ENCODE measurements around the gene NPAS2. TPM values are rescaled to one million over a fixed set of nuclear protein-coding genes. Genes with fewer than 3 reads are reported as not detected.

Gene NPAS2
- total RNA-seq, 2 donors from 2014 or later, result 33.9 to 38.3 TPM

GRCh38 chr2:100786985-100787384 is 33.0 kb upstream of the NPAS2 start:
- Histone ChIP-seq H3K9ac (ENCODE audit: low read depth in 2 of 2, low read length in 2 of 2) (no peak overlapping the region), H3K27ac (no peak overlapping the region), H3K9me3 (no peaks in the 10 kb centered on the region), H3K36me3 (no peaks in the 10 kb centered on the region), H3K4me1 (peaks cover 16% of the 10 kb centered on the region), H3K4me3 (no peak overlapping the region), H3K27me3 (no peaks in the 10 kb centered on the region)
- TF ChIP-seq, protein P1, sequence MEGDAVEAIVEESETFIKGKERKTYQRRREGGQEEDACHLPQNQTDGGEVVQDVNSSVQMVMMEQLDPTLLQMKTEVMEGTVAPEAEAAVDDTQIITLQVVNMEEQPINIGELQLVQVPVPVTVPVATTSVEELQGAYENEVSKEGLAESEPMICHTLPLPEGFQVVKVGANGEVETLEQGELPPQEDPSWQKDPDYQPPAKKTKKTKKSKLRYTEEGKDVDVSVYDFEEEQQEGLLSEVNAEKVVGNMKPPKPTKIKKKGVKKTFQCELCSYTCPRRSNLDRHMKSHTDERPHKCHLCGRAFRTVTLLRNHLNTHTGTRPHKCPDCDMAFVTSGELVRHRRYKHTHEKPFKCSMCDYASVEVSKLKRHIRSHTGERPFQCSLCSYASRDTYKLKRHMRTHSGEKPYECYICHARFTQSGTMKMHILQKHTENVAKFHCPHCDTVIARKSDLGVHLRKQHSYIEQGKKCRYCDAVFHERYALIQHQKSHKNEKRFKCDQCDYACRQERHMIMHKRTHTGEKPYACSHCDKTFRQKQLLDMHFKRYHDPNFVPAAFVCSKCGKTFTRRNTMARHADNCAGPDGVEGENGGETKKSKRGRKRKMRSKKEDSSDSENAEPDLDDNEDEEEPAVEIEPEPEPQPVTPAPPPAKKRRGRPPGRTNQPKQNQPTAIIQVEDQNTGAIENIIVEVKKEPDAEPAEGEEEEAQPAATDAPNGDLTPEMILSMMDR (IDR thresholded peaks at IDR 0.05), result no peak
- intact Hi-C loops (cut with DNase I), result no loop called here
- DNase-seq, result no peak

DNA sequence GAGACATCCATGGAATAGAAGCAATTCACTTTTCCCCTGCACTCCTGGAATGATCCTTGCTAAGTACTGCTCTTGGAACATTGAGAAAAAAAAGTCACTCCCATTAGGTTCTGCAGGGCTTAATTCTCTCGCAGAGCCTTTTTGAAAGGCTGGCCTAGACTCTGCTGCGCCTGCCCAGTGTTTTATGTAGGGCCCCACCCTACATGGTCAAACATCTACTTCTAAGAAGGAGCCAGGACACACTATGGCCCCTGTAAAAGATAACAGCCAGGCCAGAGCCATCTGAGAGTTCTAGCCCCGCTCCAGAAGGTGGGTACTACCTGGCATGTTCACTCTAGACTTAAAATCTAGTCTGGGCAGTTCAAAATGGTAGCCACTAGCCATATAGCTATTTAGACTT is 30.6 kb upstream of the NPAS2 start:
- no peak overlapping the region for H3K4me3 ChIP-seq
- TF ChIP-seq, protein P1 (IDR thresholded peaks at IDR 0.05), result no peak
- intact Hi-C loops (cut with DNase I), result no loop called here
- H3K27me3 ChIP-seq, result no peaks in the 10 kb centered on the region
- peak; percentile 76 for DNase-seq
- H3K36me3 ChIP-seq, result no peaks in the 10 kb centered on the region
- peaks cover 15% of the 10 kb centered on the region for H3K4me1 ChIP-seq
- no peaks in the 10 kb centered on the region for H3K9me3 ChIP-seq
- H3K9ac ChIP-seq (ENCODE audit: low read depth in 2 of 2, low read length in 2 of 2), result no peak overlapping the region
- no peak overlapping the region for H3K27ac ChIP-seq

DNA sequence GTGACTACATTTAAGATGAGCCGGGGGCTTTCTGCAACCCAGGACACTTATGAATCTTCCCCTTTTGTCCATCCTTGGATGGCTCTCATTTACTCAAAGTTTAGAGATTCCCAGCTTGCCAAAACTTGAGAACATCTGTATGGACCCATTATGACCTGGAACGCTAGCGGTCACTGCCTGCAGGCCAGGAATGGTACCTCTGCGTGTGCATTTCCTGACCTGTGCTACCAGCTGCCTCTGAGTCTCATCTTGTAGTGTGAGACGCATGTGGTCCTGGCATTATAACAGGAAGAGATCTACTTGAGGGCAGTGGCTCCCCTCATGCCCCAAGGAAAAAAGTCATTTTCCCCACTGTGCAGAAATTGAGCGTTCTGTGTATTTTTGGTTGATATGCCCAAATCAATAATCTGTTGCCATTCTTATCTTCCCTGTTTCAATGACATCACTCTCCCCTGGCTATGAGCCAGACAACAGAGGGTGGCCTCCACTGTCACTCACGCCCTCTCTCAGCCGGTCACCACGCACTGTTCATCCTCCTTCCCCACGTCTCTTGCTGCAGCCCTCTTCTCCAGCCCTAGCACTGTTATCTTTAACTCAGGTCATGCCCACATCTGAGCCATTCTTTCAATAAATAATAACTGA is 28.5 kb upstream of the NPAS2 start:
- H3K27me3 ChIP-seq, result no peaks in the 10 kb centered on the region
- no peak overlapping the region for H3K9ac ChIP-seq (ENCODE audit: low read depth in 2 of 2, low read length in 2 of 2)
- H3K4me1 ChIP-seq, result peaks cover 4% of the 10 kb centered on the region
- TF ChIP-seq, protein P1 (IDR thresholded peaks at IDR 0.05), result no peak
- H3K27ac ChIP-seq, result no peak overlapping the region
- no peaks in the 10 kb centered on the region for H3K9me3 ChIP-seq
- intact Hi-C loops (cut with DNase I), result no loop called here
- DNase-seq, result no peak
- H3K36me3 ChIP-seq, result no peaks in the 10 kb centered on the region
- no peak overlapping the region for H3K4me3 ChIP-seq

DNA sequence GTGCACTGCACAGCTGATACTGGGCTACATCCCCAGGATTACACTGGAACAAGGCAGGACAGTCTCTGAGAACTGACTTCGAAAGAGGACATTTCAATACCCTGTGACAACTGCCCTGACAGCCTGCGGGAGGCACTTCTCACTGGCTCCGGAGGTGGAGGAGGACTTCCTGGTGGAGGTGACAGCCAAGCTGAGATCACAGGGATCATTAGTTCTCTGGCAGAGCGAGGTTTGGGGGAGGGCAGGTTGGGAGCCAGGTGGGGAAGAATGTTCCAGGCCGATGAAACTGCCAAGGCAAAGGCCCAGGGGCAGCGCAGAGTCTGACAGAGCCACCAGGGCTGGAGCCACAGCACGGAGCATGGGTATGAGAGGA is 28.0 kb upstream of the NPAS2 start:
- Histone ChIP-seq H3K4me3 (no peak overlapping the region), H3K9ac (ENCODE audit: low read depth in 2 of 2, low read length in 2 of 2) (no peak overlapping the region), H3K36me3 (no peaks in the 10 kb centered on the region), H3K4me1 (peaks cover 4% of the 10 kb centered on the region), H3K27me3 (no peaks in the 10 kb centered on the region), H3K9me3 (no peaks in the 10 kb centered on the region), H3K27ac (no peak overlapping the region)
- DNase-seq, result no peak
- intact Hi-C loops (cut with DNase I), result no loop called here
- TF ChIP-seq, protein P1 (IDR thresholded peaks at IDR 0.05), result no peak

DNA sequence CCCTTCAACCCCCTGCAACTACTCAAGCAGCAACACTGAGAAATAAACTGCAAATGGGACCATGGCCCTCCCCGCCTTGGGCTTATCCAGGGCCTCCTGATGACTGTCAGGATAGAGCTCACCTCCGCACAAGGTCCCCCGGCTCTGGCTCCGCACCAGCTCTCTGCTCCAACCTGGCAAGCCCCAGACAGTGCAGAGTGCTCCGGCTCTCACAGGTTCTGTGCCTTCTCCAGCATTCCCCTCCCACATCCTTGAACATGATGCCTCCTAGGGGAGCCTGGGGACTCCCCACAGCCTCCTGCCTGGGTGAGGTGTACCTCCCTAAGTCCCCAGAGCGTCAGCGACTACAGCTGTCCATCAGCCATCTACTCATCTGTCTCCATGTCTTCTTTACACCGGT is 26.7 kb upstream of the NPAS2 start:
- Histone ChIP-seq H3K4me1 (peaks cover 4% of the 10 kb centered on the region), H3K9ac (ENCODE audit: low read depth in 2 of 2, low read length in 2 of 2) (no peak overlapping the region), H3K9me3 (no peaks in the 10 kb centered on the region), H3K4me3 (no peak overlapping the region), H3K27ac (no peak overlapping the region), H3K36me3 (no peaks in the 10 kb centered on the region), H3K27me3 (no peaks in the 10 kb centered on the region)
- intact Hi-C loops (cut with DNase I), result no loop called here
- TF ChIP-seq, protein P1 (IDR thresholded peaks at IDR 0.05), result no peak
- no peak for DNase-seq
